HG03064 (cell line): Measurements from ENCODE around the gene TRIM63.
"Not testable (repeated sequence)": the region's sequence is repeated elsewhere in the genome, so short reads cannot be mapped to it uniquely, and the experiment has no call there.

ENCODE experiments used
- ATAC-seq: cut with Tn5 transposase; IDR thresholded peaks from one replicate; pipeline ENCODE4 v1.9.1; 2021; ENCODE audit warnings: low read depth; ENCODE audit not compliant: unreplicated experiment

TRIM63 gene

DNA sequence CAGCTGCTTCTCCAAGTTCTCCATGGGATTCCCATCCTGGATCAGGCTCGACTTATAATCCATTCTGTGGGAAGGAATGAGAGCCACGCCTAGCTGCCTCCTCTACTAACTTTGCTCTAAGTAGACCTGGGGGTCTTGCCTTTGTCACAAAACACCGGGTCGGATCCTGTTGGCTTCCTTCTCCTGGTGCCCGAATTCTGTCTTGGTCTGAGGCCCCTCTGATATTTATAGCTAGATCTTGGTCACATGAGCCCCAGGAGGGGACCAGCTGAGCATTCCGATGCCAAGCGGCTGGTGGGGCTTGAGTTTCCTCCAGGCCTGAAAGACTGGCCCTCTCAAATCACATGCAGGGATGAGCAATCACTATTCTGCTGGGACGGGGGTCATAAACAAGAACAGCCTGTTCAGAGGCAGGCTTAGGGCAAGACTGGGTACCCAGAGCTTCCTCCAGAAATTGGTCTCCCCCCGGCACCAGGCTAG lies at the start of gene TRIM63:
TSS of gene TRIM63 (minus strand) at position 199 of the 480 bp plus-strand sequence. CDS start at position 63, 136 bp downstream.
- ATAC-seq: no peak

DNA sequence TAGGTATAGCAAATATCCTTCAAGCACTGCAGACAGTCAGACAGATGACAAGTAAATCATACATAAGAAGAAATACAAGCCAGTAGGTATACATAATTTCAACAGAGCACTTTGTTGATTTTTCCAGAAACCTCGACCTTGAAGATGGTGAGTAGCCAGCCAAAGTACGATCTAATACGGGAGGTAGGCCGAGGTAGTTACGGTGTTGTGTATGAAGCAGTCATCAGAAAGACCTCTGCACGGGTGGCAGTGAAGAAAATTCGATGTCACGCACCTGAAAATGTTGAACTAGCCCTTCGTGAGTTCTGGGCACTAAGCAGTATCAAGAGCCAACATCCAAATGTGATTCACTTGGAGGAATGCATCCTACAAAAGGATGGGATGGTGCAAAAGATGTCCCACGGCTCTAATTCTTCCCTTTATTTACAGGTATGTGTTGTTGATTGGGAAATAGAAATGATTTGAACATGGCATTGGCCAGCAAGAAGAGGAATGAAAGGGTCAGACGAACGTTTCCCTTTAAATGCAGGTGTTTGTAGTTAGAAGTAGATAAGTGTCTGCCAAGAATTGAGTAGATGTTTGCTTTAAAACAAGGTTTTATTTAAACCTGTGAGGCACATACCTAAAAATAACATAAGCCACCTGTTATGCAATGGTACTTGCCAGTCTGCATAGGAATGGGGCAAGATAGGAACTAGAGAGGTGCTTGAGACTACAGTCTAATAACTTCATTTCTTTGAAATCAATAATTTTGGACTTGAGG lies 46.9 kb upstream of the TRIM63 start:
- no peak for ATAC-seq

DNA sequence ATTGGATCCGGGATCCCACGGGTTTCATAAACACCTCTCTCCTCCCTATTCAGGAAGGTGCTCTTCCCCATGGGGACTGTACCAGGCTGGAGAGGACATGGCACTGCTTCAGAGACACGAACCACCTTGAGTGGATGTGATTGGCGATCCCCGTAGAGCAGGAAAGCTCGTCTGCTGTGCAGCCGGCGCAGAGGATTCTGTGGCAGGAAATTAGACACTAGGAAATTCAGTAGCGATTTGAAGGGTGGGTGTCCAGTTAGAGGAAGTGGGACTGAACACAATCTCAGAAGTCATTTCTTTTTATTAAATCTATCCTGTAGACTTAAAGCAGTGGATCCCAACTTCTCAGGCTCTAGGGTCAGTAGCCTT lies 45.0 kb upstream of the TRIM63 start:
- peak; percentile 5 for ATAC-seq

DNA sequence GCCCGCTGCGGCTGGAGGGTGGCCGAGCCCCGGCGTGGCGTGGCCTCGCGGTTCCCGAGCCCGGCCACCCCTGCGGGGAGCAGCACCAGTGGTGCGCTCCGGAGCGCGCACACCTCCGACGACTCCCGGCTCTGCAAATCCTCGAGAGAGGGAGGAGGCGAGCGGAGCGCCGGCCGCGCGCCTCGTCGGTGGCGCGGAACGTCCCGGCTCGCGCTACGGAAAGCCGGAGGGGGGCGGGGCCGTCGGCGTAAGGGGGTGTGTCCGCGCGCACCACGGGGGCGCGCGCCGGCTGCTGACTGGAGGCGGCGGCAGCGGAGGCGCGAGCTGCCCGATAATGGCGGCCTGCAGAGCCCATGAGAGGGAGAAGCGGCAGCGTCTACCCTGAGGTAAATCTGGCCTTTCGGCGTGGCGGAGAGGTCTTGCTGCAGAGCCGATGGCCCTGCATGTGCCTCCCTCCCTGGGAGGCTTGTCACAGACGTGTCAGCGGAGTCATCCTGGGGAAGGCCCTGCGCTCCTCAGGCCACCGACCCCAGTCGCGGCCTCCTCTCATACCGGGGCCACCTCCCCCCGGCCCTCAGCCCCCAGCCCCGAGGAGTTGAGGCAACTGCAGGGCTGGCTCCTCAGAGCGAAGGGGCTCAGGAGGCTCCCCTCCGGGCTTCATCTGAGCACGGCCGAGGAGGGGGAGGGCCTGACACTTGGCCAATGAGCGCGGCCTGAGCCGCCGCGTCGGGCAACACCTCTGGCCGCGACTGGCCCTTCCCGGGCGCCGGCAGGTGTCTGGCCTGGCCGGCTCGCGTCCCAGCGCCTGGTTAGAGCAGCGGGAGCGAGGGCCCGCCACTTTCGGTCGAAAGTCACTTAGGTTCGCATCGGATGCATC lies 44.3 kb upstream of the TRIM63 start, which contains the start of gene PDIK1L:
TSS of gene PDIK1L (plus strand) at position 295 of the 877 bp plus-strand sequence. CDS start 2,485 bp downstream, outside the sequence.
- ATAC-seq: peak; percentile 68

DNA sequence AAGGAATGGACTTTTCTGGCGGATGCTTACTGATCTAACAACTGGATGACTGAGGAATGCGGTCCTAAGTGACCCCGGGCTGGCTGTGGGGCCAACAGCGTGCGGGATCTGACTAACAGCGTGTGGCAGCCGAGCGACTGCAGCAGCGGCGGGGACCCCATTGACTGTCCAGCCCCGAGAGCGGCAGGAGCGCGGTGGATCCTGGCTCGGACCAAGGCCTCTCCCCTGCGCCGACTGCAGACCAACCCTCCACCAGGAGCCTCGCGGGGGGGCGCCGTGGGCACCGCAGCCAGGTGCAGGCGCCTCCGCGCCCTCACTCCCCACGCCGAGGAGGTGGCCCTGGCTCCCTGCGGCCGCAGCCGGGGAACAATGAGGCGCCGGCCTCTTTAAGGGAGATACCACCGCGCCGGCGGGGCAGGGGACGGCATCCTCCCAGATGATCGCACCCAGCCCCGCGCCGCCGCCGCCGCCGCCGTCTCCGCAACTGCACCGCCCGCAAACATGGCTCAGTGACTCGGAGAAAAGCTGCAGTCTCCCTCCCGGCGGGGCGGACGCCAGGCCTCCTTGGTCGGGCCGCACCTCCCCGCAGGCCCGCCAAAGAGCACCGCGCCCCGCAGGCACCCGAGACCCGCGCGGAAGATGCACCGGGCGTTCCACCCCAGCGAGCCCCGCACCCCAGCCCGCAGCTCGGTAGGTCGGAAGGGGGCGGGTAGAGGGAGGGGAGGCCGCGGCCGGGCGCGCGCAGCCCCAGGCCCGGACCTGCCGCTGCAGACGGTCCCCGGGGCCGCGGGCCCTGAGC lies 43.5 kb upstream of the TRIM63 start:
- ATAC-seq: peak; percentile 35

DNA sequence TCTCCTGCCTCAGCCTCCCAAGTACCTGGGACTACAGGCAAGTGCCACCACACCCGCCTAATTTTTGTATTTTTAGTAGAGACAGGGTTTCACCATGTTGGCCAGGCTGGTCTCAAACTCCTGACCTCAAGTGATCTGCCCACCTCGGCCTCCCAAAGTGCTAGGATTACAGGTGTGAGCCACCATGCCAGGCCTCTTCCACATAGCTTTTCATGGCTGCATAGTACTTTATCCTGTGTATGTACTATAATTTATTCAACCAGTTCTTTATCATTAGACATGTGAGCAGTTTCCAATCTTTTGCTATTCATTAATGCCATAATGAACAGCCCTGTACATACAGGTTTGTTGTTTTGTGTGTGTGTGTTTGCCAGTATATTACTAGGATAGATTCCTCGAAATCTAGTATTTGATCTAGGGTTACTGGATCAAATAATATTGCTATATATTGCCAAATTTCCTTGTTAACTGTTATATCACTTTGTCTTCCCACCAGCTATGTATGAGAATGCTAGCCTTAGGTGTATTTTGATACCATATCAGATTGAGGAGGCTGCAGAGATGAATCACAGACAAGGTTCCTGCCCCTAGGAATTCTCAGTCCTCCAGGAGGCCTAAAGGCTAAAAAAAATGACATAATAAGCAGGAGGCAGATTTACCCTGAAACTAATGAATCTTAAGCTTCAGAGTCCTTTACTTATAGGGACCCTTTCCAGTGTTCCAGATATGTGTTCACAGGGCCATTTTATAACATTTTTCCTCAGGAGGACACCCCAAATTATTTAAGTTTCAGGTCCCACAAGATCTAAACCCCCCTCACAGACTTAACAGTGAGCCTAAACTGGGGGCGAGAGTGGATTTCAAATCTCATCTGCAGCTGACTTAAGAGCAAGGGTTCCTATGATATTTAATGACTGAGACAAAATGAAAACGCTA lies 42.1 kb upstream of the TRIM63 start:
- no peak for ATAC-seq

DNA sequence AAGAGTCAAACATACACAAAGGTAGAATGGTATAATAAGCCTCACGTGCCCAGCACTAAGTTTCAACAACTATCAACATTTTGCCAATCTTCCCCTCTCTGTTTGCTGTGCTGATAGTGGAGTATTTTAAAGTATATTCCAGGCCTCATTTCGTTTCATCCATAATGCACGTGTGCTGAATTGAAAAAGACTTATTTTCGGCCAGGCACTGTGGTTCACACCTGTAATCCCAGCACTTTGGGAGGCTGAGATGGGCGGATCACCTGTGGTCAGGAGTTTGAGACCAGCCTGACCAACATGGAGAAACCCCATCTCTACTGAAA lies 37.8 kb upstream of the TRIM63 start:
- ATAC-seq: not testable (repeated sequence)

DNA sequence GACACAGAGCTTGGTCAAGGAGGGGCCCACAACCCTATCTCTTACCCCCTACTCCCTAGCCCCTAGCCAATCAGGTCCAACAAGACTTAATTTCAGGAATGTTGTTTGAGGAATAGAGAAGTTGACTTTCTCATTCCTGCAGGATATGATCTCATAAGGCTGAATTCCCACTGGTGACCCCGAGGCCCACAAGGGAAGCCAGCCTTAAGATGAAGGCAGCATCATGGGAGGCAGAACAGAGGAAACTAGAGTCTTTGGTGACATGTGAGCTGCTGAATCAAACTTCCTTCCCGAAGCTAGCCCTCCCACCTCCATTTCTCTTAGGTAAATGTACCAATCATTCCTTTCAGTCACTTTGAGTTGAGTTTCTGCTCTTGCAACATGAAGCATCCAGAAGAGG lies 35.1 kb upstream of the TRIM63 start:
- no peak for ATAC-seq

DNA sequence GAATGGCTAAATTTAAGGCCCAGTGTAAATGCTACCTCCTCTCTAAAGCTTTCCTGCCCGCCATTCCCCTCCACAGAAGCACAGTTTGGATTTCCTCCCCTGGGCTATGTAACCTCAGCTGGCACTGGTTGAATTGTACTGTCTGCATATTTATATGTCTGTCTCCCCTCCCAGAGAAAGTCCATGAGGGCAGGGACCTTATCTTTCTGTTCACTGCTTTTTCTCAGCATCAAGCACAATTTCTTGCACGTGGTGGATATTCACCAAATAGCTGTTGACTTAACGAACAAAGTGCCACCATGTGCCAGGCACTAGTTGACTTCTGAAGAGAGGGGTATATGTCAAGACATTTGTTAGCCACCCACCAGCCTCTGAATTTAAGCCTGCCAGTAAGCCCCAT lies 34.7 kb upstream of the TRIM63 start:
- no peak for ATAC-seq

DNA sequence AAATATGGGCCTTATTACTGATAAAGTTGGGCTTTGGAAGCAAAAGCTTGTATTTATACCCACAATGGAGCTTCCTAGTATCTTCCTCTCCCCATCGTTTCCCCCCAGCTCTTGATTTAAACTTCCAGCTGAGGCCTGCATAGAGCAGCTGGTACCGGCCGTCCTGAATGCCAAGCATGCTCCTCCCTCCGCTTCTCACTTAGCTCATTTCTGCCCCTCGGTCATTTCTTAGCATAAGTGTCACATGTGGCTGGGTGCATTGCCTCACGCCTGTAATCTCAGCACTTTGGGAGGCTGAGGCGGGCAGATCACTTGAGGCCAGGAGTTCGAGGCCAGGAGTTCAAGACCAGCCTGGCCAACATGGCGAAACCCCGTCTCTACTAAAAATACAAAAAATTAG lies 32.8 kb upstream of the TRIM63 start:
- ATAC-seq: not testable (repeated sequence)

DNA sequence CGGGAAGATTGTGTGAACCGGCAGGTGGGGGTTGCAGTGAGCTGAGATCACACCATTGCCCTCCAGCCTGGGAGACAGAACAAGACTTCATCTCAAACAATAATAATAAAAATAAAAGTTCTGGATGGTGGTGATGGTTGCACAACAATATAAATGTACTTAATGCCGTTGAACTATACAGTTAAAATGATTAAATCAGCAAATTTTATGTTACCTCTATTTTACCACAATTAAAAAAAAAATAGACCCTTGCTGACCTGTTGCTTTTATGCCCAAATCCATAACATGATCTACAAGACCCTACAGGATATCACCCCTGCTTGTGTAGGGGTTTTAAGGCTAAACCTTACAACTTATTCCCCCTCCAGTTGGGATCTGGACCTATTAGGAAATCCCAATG lies 32.4 kb upstream of the TRIM63 start:
- no peak for ATAC-seq

DNA sequence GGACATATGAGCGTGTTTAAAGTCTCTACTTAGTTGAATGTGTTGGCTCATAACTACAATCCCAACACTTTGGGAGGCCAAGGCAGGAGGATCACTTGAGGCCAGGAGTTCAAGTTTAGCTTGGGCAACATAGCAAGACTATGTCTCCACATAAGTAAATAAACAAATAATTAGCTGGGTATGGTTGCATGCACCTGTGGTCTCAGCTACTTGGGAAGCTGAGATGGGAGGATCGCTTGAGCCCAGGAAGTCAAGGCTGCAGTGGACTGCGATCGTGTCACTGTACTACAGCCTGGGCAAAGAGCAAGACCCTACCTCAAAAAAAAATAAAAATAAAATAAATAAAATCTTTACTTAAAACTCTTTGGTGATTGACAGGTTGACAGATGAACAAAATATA lies 31.2 kb upstream of the TRIM63 start:
- ATAC-seq: no peak

DNA sequence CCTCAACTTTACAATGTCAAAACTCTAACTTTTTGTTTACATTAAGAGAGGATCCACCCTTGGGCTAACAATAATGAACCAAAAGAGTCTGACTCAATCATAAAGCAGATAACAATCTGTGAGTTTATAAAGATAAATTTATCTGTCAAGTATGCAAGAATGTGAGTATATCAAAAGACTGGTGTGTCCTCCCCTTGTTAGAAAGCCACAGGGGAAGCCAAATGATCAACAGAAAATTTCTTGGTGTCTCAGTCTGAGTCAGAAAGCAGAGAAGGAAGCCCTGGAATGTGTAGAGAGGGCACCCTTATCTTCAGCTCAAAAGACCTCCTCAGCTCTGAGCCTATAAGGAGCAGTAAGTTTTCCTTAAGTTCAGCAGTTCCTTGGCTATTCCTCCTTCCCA lies 30.3 kb upstream of the TRIM63 start:
- ATAC-seq: no peak

DNA sequence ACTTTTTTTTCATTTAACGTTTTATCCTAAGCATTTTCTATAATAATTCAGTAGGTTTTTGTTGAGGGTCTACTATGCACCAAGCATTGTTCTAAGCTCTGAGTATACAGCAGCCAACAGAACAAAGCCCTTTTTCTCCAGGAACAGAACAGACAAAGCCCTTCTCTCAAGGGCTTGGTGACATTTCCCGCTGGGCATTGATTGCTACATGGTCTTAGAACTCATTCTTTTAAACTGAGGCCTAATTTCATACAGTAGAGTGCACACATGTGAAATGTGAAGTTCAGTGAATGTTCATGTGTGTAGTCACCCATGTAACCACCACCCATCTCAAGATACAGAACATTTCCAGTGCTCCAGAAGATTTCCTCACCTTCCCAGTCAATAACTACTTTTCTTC lies 29.0 kb upstream of the TRIM63 start:
- ATAC-seq: no peak

DNA sequence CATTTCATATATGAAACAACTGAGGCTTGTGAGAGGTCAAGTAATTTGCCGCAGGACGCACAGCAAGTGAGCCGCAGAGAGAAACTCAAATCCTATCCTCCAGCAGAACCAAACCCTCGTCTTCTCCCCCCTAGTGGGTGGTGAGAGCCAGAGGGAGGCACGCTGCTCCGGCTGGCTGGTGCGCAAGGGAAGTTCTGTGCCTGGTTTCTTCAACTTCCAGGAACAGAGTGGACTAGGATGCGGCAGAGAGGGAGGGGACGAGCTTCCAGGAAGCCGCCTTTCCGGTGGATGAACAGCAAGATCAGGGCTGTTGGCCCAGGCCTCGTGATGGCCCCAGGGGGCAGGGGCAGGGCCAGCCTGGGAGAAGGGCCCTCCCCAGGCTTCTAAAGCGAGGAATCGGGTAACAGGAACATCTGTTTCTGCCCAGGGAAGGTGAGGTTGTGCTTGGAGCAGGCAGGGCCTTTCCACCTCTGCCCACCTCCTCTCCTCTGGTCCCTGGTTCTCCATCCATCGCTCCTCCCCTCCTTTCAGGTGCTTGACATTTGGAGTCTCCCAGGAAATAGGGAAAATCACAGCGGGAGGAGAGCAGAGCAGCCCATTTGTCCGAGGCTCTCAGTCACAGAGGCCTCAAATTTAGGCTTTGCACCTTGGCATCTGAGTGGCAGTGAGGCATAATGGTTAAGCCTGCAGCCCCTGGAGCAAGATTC lies 27.4 kb upstream of the TRIM63 start:
- ATAC-seq: no peak

DNA sequence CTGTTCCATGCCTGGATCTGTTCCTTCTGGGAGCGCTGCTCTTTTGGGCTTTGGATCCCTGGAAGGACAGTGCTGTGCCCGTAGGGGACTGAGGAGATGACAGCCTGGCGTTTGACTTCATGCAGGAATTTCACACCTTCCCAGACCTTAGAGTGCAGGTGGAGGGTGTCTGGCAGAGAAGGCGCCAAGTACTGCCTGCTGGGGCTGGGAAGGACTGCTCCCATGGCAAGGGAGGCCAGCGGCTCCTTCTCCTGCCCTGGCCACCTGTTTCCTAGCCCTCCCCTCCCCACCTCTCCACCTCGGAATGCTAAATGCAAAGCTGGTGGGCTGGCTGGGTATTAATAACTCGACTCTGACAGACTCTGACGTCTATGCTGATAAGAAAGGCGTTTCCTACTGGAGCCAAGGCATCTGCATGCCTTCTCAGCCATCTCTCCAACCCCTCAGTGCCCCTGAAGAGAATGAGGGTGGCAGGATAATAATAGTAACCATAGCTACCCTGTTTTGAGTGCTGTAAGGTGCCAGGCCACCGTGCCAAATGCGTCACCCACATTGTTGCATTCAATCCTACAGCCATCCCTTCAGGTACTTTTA lies 26.7 kb upstream of the TRIM63 start:
- ATAC-seq: no peak

DNA sequence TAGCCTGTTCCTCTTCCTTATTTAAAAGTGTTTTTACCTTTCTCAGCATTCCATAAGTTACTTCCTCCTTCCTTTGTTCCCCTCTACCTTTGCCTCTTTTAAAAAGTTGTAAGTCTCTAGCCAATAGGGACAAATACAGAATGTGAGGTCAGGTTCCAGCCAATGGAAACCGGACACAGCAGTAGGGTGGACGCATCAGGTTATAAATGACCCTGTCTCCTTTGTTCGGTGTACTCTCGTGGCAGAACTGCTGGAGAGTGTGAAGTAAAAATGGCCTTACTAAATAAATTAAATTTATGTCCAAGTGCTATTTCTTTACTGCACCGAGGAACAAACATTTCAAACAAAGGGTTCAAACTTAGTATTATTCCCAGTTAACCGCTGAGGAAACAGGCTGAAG lies 26.1 kb upstream of the TRIM63 start:
- ATAC-seq: not testable (repeated sequence)

DNA sequence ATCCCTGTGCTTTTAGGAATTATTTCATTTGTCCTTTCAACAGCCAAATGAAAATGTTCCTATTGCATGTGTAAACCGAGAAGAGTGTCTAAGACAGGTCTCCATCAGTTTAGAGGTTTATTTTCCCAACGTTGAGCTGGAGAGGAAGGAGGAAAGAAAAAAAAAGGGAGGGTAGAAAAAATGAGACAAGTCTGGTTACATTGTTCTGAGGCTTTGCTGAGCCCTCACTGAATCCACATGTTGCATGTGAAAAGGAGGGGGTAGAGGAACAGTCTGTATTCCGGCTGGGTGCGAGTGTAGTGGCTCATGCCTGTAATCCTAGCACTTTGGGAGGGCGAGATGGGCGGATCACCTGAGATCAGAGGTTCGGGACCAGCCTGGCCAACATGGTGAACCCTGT lies 25.0 kb upstream of the TRIM63 start:
- ATAC-seq: no peak

DNA sequence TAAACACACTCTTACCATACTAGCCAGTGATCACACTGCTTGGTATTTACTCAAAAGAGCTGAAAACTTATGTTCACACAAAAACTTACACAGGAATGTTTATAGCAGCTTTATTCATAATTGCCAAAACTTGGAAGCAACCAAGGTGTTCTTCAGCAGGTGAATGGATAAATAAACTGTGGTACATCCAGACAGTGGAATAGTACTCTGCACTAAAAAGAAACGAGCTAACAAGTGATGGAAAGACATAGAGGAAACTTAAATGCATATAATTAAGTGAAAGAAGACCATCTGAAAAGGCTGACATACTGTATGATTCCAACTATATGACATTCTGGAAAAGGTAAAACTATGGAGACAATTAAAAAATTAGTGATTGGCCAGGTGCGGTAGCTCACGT lies 23.5 kb upstream of the TRIM63 start:
- ATAC-seq: no peak
